22Rv1 (cell line): ENCODE measurements around the gene THTPA.

ENCODE experiments used
- ZFX ChIP-seq: fragments of 450-650 bp; IDR thresholded peaks from 2 replicates; pipeline ENCODE4 v1.6.1; 2017; ENCODE audit warnings: antibody characterized with exemption, borderline replicate concordance
- TF ChIP-seq, protein P1 (sequence below): fragments of 450-650 bp; IDR thresholded peaks from 2 replicates; pipeline ENCODE4 v1.5.1; 2017; ENCODE audit warnings: mild to moderate bottlenecking

GRCh38 chr14:23600806-23601205 lies 44.7 kb downstream of the THTPA start:
- TF ChIP-seq, protein P1, sequence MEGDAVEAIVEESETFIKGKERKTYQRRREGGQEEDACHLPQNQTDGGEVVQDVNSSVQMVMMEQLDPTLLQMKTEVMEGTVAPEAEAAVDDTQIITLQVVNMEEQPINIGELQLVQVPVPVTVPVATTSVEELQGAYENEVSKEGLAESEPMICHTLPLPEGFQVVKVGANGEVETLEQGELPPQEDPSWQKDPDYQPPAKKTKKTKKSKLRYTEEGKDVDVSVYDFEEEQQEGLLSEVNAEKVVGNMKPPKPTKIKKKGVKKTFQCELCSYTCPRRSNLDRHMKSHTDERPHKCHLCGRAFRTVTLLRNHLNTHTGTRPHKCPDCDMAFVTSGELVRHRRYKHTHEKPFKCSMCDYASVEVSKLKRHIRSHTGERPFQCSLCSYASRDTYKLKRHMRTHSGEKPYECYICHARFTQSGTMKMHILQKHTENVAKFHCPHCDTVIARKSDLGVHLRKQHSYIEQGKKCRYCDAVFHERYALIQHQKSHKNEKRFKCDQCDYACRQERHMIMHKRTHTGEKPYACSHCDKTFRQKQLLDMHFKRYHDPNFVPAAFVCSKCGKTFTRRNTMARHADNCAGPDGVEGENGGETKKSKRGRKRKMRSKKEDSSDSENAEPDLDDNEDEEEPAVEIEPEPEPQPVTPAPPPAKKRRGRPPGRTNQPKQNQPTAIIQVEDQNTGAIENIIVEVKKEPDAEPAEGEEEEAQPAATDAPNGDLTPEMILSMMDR = no peak
- TF ChIP-seq ZFX = no peak
